ENCODE results near the gene WDR27.

The WDR27 gene

DNA sequence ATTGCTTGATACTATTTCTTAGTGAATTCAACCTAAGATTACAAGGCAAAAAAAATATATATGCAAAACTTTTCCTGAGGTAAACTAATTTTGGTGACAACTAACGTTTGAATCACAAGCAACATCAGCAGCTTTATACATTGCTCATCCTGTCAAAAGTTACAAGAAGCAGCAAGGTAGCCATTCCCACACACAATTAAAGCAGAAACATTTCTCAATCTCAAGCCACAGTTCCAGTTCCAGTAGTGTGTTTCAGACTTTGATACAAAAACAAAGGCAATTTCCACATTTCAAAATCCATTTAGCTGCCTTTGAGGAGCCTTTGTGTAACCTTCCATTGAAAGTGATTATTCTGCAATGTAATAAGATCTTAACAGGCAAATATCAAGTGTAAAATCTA is 191.0 kb downstream of the WDR27 start:
- FAIRE-seq: no peak

DNA sequence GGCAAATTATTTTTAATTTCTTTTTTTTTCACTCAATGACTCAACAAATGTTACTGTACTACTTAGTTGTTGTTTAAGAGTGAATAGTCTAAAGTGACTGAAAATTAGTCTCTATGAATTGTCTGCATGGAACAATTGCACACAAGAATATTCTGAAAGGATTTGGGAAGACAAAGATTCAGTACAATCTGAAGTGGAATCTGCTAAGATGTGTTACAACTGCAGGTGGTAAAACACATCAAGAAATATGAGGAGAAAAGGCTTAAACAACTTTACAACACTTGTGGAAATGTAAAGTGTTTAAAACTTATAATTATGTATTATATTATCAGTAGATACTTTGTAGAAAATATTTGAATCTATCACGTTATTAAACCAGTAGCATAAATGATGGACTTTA is 193.4 kb downstream of the WDR27 start:
- no peak for FAIRE-seq

DNA sequence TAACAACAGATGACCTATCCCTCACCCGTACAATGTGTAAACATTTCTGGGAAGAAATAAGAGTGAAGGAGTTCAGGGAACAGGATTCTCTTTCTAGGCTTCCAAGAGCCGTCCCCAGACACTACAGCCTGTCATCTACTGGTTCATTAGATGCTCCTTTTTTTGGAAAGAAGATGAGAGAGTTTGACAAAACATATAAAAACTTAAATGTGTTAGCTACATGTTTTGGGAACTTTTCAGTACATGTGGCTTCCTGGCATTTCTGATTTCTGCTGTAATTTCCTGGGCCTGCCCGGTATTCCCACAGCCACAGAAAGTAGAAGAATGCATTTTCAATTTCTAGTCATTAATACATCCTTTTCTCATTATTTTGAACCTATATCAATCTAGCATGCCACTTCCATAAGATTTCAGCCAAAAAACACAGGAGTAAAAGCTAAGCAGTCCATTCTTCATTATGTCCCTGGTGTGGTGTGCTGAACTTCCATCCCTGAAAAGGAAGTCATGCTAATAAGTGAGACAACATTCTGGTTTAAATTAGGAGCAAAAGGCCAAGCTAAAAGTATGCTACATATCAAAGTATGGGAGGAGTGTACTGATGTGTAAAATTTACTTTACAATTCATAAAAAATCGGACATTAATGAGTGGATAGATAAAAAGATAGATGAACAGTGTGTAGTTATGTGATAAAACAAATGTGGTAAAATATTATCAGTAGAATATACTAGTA is 198.2 kb downstream of the WDR27 start:
- FAIRE-seq: no peak

DNA sequence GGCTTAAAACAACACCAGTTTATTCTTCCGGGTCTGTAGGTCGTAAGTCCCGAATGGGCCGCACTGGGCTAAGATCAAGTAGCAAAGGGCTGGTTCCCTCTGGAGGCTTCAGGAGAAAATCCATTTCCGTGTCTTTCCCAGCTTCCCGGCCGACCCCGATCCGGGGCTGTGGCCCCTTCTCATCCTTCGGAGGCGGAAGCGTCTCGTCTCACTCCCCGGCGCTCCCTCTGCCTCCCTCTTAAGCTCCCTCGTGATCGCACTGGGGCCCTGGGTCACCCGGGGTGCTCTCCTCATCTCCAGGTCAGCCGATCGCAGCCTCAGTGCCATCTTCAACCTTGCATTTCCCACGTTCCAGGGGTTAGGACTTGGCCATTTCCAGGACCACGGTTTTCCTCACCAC is 199.4 kb downstream of the WDR27 start:
- no peak for FAIRE-seq

DNA sequence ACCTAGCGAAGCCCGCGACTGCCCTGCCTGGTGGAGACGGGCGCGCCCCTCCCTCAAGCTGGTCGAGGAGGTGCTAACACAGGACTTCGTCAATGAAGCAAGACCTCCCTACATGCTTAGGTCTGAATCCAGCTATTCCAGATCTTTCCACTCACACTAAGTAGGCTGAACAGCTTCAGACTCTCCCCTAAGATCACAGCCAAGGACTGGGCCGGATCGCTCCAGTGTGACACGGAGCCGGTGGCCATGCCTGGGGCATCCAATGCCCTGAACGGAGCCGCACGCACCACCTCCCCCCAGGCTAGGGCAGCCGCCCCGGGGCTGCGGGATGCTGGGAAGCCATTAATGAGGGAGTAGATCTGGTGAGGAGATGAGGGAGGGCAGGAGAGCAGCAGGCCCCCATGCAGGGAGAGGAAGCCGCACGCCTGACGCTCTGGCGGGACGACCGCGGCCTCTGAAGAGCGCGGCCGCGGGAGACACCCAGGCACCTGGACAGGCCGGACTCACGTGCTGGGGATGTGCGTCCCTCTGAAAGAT is 200.0 kb downstream of the WDR27 start:
- FAIRE-seq: no peak

DNA sequence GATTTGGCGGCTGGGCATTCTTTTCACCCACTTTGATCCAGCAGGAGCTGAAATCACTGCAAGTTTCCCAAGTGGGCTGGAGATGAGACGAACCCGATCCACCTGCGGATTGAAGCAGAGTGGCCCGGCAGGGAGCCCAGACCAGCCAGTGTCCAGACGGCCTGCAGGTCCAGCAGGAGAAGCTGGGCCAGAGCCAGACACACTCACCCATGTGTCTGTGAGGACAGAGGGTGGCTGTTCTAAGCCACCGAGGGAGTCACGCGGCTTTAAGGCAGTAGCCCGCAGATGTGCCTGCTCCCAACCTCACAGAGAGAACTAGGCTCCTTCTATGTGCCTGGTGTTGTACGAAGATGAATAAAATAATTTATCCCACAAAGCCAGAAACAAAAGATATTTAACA is 200.7 kb downstream of the WDR27 start:
- FAIRE-seq: no peak

DNA sequence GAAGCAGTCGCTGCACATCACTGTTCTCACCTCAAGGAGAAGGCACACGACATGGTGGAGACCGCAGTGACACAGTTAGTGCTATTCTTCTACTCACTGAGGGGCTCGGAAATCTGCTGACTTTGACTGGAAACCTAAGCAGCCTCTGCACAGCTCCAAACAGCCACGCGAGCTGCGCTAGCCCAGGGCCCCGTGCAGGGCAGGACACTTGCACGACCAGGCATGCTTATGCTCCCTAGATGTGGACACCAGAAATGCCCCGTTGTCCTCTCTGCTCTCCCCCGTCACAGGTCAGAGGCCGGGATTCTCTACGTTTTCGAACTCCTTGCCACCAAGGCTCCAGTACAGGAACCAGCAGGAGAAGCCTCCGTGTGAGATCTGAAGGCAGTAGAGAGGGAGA is 201.1 kb downstream of the WDR27 start:
- FAIRE-seq: no peak

DNA sequence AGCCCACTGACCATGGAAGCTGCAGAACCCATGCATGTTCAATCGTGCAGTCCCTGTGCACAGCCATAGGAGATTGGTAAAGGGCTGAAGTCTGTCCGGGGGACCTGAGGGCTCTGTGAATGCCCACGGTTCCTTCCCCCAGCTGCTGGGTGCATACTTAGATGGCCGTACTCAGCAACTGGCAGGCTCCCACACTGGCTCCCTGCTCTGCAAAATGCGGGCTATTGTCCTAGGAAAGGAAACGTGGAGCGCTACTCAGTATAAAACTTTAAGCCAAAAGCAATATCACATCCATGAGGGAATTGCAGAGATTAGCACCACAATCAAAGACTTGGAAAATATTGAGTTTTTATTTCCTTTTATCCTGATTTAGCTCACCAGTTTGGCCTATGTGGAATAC is 202.0 kb downstream of the WDR27 start:
- FAIRE-seq: no peak

DNA sequence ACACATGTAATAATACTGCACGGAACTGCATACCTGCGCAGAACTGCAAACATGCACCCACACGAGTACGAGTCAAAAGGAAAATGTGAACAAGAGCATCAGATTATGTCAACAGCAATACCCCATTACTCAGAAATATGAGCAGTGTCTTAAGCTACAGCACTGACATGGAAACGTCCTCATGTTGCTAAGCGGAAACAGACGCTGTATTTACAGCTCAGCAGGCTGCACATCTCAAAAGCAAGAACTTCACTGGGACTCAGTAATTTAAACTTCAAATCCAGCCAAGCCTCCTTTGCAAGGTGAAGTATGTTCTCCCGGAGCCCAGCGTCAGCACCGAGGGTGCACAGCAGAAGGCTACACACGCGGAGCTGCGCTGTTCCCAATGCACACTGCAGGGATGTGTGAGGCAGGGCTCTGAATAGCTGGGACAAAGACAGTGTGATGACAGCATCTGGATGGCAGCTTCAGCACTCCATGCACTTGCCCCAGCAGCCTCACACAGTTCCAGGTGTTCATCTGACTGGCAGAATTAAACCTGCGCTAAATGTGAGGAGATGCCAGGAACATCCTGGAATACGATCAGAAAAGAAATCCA is 202.8 kb downstream of the WDR27 start:
- no peak for FAIRE-seq

DNA sequence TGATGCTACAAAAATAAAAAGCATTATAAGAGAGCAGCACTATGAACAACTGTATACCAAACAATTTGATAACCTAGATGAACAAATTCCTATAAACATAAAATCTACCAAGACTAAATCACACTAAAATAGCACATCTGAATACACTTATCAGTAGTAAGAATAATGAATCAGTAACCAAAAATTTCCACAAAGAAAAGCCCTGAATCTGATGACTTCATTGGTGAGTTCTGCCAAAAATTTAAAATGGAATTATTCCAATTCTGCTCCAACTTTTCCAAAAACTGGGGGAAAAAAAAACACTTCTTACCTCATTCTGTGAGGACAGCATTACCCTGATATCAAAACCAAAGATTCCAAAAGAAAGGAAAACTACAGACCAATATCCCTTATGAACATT is 206.2 kb downstream of the WDR27 start:
- FAIRE-seq: no peak

DNA sequence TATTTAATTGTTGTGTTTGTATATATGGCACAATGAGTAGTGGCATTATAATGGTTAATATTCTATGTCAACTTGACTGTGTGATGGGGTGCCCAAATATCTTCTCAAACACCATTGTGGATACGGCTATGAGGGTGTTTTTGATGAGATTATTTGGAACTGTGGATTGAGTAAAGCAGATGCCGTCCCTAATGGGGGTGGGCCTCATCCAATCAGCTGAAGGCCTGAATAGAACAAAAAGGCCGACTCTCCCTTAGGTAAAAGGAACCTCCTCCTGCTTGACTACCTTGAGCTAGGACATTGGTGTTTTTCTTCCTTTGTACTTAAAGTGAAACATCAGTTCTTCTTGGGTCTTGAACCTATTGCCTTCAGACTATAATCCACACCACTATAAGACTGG is 207.8 kb downstream of the WDR27 start:
- FAIRE-seq: no peak

DNA sequence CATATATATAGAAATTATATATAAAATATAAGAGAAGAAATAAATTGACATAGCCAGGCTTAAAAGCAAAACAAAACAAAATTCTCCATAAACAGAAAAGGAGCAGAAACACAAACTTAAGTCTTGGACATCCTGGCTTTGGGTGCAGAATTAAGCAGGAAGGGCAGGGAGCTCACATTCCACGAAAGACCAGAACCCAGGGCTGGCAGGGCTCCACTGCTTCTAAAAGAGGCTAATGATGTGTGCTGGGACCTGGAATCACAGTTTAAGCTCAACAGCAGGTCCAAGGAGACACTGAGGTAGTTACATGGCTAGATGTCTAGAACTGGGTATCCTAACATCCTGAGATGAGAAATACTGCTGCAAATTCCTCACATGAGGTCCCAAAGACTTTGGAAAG is 210.3 kb downstream of the WDR27 start:
- FAIRE-seq: no peak

DNA sequence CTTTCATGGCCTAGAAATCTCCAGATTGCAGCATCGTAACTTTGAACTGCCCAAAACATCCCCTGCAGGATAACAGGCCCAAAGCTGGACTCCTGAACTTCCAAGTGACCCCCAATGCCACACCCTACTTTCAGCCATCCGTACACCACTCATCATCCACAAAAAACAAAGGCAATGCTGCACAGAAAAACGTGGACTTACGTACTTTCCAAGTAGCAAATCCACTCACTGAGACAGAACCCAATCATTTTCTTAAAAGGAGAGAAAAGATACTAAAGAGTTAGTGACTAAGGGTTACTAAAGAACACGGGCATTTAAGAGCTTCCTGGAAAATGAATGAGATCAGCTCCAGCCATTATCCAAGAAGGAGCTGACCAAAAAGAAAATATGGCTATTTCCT is 211.0 kb downstream of the WDR27 start:
- no peak for FAIRE-seq

DNA sequence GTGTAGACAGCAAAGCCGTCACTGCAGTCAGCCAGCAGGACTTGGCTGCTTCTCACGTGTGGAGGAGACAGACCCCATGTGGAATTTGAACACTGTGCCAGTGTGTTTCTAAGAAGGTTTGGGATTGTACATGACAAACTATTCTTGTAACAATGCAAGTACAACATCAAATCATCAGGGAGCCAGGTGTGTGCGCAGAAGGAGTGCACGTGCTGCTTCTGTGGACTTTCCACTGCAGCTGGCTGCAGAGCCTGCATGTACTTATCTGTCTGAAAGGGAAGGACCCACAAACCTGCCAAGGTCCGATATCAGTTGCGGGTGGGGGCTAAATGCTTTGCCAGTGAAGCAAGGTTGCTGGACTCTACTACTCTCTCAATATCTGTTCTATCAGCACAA is 211.6 kb downstream of the WDR27 start:
- FAIRE-seq: no peak

DNA sequence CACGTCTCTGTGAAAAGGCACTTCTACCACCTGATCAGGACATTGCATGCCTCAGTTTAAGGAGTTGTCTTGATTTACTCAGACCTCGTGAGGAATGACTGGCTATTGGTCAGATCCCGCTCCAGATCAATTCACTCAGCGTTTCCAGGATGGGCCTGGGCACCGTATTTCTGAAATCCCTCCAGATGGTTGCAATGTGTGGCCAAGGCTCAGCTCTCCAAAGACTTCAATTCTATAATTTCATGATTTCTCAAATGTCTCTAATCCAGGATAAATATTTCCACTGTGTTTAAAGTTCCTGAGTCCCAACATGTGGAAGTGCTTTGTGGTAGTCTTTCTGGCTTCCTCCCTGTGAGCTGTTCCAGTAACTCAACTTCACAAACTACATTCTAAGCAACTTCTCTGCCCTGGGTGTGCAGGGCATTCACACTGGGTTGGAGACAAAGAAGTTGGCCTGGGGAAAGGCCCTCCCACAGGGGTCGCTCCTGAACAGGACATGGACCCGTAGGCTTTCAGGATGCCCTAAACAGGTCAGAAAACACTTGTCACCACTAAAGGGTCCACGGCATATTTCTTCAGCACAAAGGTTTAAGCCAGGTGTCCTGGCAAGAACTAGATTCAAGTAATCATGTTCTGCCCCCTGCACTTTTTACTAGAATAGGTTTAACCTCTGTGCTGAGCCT is 212.1 kb downstream of the WDR27 start:
- no peak for FAIRE-seq

DNA sequence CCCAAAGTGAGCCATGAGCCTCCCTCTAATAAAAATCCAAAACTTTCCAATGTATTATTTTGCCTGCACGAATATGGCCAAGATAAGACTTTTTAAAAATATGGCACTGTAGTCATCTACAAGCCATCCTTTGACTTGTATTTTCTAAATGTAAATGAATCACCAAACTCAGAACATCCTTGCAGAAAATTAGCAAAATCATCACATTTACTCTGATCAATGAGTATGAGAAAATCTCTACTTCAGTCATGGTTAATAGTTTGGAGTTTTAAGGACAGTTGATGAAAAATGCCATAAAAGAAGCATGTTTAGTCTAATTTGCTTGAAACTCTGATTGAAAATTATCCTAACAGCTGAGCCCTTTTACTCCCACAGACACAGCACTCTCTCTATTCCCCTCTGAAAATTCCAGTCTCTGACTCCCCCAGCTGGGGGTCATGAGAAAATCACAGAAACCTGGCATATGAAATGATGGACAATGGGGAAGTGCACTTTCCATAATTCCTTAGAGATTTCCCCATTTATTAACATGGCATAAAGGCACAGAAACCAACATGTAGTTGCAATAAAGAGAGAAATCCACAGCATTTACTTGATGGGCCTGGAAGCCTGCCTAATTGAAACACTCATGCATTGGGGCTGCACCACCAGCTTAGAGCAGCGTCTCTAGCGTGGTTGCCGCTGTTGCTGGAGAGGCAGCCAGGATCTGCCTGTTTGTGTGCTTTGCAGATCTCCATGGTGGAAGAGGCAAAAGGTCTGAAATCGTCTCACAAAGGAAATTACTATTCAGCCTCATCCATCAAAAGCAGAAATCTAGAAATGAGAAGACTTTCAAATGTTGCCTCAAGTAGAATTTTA is 214.0 kb downstream of the WDR27 start:
- FAIRE-seq: no peak

DNA sequence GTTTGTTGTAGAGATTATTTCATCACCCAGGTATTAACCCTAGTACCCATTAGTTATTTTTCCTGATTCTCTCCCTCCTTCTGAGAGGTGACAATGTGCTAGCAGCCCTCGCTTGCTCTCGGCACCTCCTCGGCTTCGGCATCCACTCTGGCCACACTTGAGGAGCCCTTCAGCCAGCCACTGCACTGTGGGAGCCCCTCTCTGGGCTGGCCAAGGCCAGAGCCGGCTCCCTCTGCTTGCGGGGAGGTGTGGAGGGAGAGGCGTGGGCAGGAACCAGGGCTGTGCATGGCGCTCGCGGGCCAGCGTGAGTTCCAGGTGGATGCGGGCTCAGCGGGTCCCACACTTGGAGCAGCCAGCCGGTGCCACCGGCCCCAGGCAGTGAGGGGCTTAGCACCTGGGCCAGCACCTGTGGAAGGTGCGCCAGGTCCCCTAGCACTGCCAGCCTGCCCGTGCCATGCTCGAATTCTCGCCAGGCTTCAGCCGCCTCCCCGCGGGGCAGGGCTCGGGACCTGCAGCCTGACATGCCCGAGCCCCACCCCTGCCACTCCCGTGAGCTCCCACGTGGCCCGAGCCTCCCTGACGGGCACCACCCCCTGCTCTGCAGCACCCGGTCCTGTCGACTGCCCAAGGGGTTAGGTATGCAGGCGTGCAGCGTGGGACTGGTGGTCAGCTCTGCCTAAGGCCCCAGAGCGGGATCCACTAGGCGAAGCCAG is 221.9 kb downstream of the WDR27 start:
- no peak for FAIRE-seq

DNA sequence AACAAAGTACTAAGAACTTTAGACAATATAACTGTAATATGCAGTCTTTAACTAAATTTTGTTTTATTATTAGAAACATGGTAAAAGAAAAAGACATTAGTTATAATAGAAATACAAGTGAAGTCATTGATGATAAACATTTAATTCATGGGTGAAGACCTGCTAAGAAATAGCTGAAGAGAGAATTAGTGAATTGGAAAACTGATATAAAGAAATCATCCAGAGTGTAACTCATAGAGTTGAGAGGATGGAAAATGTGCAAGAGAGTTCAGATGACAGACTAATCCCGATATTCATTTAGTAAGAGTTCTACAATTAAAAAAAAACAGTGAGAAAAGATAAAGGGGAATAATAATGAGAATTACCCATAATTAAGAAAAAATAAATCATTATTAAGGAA is 227.5 kb downstream of the WDR27 start:
- no peak for FAIRE-seq

DNA sequence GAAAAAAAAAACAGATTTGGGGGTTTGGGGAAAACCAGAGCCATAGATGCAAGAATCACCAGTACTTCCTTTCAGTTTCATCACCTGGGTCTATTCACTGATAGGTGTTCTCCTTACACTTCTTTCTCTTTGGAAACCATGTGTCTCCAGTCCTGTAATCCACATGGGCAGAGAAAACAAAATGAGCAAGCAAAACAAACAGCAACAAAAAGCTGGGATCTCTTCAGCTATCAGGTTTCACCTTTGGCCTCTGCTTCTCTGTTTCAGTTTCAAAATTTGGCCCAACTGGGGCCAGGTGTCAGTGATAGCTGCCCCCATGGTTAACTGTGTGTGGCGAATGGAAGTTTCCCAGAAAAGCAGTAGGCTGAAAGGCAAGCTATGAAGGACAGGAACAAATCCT is 228.2 kb downstream of the WDR27 start:
- FAIRE-seq: no peak

DNA sequence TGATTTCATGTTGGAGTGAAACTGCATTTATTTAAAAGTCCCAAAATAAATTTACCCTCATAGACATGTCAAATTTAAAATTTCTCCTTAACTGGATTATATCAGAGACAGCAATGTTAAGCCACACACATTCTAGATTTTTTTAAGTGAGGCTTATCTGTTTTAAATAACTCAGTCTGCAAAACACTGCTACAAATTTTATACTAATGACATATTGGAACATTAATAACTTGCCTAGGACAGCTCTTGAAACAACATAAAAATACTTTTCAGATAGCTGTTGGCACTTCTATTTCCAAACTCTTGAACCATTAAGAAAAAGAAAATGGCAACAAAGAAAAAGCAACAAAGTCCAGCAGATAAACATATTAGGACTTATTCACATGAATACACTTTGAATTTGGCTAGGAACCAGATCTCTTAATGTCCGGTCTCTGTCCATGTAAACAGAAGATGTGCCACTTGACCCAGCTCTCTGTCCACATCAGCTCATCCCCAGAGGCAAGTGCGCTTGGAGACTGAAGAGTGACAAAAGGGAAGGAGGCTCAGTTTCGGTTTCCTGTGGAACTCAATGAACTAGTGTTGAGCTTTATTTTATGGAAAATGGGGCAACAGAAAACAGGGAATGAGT is 228.9 kb downstream of the WDR27 start:
- FAIRE-seq: no peak

DNA sequence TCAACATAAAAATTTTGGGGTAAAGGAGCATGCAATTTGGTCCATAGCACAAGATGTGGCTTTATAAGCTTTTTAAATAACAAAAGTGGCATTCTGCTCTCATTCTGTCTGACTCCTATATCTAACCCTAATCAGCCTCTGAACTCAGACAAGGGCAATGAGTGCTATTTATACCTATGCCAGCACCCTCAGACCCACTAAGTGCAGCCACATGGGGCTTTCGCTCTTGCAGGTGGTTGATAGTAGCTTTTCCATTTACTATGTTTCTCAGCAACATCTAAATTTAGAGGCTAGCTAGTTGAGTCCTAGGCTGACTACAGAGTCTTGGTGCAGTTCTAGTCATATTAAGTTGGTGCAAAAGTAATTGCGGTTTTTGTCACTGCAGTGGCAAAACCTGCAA is 231.0 kb downstream of the WDR27 start:
- FAIRE-seq: no peak

DNA sequence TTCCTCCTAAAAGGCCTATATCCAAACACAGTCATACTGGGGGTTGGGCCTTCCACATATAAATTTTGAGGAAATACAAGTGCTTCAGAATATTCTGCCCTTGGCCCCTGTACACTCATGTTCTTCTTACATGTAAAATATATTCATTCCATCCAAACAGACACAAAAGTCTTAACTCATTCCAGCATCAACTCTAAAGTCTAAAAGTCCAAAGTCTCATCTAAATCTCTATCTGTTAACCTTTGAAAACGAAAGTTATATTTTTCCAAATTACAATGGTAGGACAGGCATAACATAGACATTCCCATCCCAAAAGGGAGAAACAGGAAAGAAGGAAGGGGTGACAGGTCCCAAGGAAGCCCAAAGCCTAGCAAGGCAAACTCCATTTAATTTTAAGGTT is 232.8 kb downstream of the WDR27 start:
- FAIRE-seq: no peak
